Naive B cell (primary cell): ENCODE measurements around the gene ARHGEF1. TPM values are rescaled to one million over a fixed set of nuclear protein-coding genes. Genes with fewer than 3 reads are reported as not detected.
"Not testable (repeated sequence)": the region's sequence is repeated elsewhere in the genome, so short reads cannot be mapped to it uniquely, and the experiment has no call there.

Source experiments
- ATAC-seq, 2 donors: fragments of 150-1000 bp; cut with Tn5 transposase; 2 replicates each; pipeline ENCODE4 v1.10.0; 2021; ENCODE audit warnings: low read depth in 2 of 2, mild to moderate bottlenecking in 2 of 2, moderate library complexity in 2 of 2
- DNase-seq: peaks from one replicate; pipeline ENCODE4 v3.0.0; 2022
- H3K27ac Mint-ChIP-seq, 6 donors: one replicate each; pipeline ENCODE4 v1.8.0; 2020 to 2022; ENCODE audit warnings: mild to moderate bottlenecking in 6 of 6, mixed read lengths in 6 of 6, moderate library complexity in 5 of 6, inconsistent platforms in 2 of 6
- H3K27me3 Mint-ChIP-seq, 3 donors: one replicate each; pipeline ENCODE4 v1.8.0; 2021 to 2022; ENCODE audit warnings: mixed read lengths in 3 of 3, mild to moderate bottlenecking in 1 of 3
- H3K36me3 Mint-ChIP-seq, 2 donors: one replicate each; pipeline ENCODE4 v1.8.0; 2020 to 2022; ENCODE audit warnings: mixed read lengths in 2 of 2, inconsistent platforms in 1 of 2, mild to moderate bottlenecking in 1 of 2
- H3K4me1 Mint-ChIP-seq, 3 donors: one replicate each; pipeline ENCODE4 v1.8.0; 2020 to 2022; ENCODE audit warnings: mixed read lengths in 3 of 3, inconsistent platforms in 1 of 3, mild to moderate bottlenecking in 1 of 3, moderate library complexity in 1 of 3
- H3K4me3 Mint-ChIP-seq, 8 donors: one replicate each; pipeline ENCODE4 v1.8.0; 2020 to 2022; ENCODE audit warnings: mild to moderate bottlenecking in 8 of 8, mixed read lengths in 8 of 8, moderate library complexity in 8 of 8, inconsistent platforms in 2 of 8
- H3K9me3 Mint-ChIP-seq, 7 donors: one replicate each; pipeline ENCODE4 v1.8.0; 2020 to 2022; ENCODE audit warnings: mixed read lengths in 7 of 7, mild to moderate bottlenecking in 5 of 7, inconsistent platforms in 2 of 7, moderate library complexity in 1 of 7
- polyA plus RNA-seq, 6 donors: library from polyadenylated mRNA; unstranded; fragments of 300-500 nt; fragmentation: Illumina TruSeq; gene quantifications; one replicate each; pipeline ENCODE4 v1.2.3, GENCODE V29; 2021; ENCODE audit warnings: low read depth in 6 of 6

The ARHGEF1 gene
- polyA plus RNA-seq, 6 donors from 2014 or later, result 110 to 220 (median 122) TPM

DNA sequence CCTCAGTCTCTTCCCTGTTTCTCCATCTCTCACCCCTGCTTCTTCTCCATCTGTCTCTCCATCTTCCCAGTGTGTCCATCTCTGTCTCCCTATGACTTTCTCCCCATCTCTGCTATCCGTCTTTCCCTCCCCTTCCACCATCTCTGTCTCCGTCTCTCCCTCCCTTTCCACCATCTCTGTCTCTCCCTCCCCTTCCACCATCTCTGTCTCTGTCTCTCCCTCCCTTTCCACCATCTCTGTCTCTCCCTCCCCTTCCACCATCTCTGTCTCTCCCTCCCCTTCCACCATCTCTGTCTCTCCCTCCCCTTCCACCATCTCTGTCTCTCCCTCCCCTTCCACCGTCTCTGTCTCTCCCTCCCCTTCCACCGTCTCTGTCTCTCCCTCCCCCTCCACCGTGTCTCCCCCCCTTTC, 31.4 kb downstream of the ARHGEF1 start:
- DNase-seq, ATAC-seq, H3K36me3 Mint-ChIP-seq, H3K9me3 Mint-ChIP-seq, H3K27ac Mint-ChIP-seq: not testable (repeated sequence)
- peaks cover 38 to 41% (median 41%) of the 10 kb centered on the region in 3 donors for H3K4me1 Mint-ChIP-seq
- peaks cover 0 to 11% (median 4%) of the 10 kb centered on the region in 3 donors for H3K27me3 Mint-ChIP-seq
- H3K4me3 Mint-ChIP-seq, result peak overlapping the region in 5 of 8 donors; percentile 23 to 82 (median 43)

DNA sequence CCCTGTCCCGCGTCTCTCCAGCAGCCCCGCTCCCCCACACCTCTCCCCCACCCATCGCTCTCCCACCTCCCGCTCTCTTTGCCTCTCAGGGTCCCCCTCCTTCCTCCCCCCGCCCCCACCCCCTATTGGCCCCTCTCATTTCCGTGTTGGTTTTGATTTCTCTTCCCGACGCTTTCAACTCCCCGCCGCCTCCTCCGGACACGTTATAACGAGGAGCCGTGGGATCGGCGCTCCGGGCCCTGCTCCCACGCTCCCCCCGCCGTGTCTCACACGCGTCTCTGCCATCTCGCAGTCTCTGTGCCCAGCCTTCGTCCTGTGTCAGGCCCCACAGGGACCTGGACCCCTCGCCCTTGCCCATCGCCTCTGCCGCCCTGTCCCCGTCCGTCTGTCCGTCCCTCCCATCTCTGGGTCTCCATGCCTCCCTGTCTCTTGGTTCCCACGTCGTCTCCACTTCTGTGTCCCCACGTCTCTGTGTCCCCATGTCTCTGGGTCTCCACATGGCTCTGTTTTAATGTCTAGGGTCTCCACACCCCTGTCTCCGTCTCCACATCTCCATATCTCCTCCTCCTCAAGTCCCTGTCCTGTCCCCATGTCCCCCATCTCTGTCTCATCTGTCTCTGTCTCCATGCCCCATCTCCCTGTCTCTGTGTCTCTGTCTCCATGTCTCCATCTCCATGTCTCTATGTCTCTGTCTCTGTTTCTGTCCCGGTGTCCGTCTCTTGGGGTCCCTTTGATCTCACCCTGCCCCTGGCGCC, 32.2 kb downstream of the ARHGEF1 start:
- peaks cover 0 to 11% (median 4%) of the 10 kb centered on the region in 3 donors for H3K27me3 Mint-ChIP-seq
- no peaks in the 10 kb centered on the region for H3K36me3 Mint-ChIP-seq
- no peak overlapping the region for H3K27ac Mint-ChIP-seq
- no peak for DNase-seq
- no peak for ATAC-seq
- H3K4me3 Mint-ChIP-seq, result no peak overlapping the region
- H3K4me1 Mint-ChIP-seq, result peaks cover 35 to 40% (median 37%) of the 10 kb centered on the region in 3 donors
- no peaks in the 10 kb centered on the region for H3K9me3 Mint-ChIP-seq

DNA sequence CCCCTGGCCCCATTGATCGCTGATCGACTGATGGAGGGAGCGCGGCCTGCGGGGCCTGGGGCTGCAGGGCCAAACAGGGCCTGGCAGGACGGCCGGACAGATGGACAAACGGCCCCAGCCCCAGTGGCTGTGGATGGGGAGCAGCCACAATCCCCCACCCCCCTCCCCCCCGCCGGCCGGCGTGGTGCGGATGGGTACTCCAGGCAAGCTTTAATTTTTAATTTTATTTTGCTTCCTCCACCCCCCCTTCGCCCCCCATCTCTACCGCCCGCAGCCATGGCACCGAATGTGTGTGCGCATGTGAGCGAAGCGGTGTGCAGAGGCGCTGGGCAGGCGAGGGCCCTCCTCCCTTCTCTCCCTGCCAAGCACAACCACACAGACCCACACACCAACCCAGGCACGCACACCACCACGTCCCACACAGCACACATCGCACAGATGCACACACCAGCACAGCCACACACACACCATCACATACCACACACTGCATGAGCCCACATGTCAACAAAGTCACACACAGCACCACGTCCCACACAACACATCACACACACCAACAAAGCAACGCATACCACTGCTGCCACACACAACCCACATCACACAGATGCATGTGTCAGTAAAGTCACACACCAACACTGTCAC, 32.9 kb downstream of the ARHGEF1 start:
- Mint-ChIP-seq H3K27ac (no peak overlapping the region), H3K4me3 (no peak overlapping the region), H3K4me1 (peaks cover 30 to 35% (median 32%) of the 10 kb centered on the region in 3 donors), H3K27me3 (peaks cover 1 to 11% (median 4%) of the 10 kb centered on the region in 3 donors), H3K36me3 (no peaks in the 10 kb centered on the region), H3K9me3 (no peaks in the 10 kb centered on the region)
- no peak for DNase-seq
- no peak for ATAC-seq

DNA sequence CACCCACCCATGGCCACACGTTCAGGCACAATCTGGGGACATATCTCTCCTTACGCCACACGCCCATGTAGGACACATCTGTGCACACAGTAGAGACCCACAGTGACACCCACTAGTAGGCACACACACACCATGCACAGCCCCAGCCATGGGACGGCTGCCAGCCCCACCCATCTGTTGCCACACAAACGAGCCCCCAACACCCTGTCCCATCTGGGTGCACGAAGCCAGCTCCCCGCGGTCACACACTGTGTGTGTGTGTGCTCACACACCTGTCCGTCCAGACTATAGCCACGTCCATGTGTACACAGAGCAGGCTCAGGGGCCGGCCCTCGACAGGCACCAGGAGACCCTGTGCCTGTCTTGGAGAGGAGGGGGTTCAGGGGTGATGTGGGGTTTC, 34.7 kb downstream of the ARHGEF1 start:
- Mint-ChIP-seq H3K4me3 (no peak overlapping the region), H3K27me3 (peaks cover 8 to 18% (median 13%) of the 10 kb centered on the region in 3 donors), H3K27ac (no peak overlapping the region), H3K9me3 (no peaks in the 10 kb centered on the region), H3K36me3 (no peaks in the 10 kb centered on the region), H3K4me1 (peaks cover 26 to 33% (median 30%) of the 10 kb centered on the region in 3 donors)
- DNase-seq, result no peak
- no peak for ATAC-seq

DNA sequence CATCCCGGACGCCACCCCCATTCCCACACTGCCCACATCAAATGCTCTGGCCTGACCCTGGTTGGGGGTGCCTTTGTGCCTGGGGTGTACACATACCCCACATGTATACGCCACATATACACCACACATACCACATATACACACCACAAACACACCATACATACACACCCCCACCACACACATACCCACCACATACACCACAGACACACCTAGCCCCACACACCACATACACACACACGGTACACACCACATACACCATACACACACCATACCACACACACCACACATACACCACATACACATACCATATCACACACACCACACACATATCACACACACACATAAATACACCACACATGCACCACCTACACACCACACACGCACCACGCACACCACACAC, 35.1 kb downstream of the ARHGEF1 start:
- Mint-ChIP-seq H3K4me3 (no peak overlapping the region), H3K9me3 (no peaks in the 10 kb centered on the region), H3K36me3 (peaks cover 0 to 2% of the 10 kb centered on the region in 2 donors), H3K27ac (no peak overlapping the region), H3K4me1 (peaks cover 29 to 33% (median 33%) of the 10 kb centered on the region in 3 donors), H3K27me3 (peaks cover 10 to 21% (median 15%) of the 10 kb centered on the region in 3 donors)
- no peak for ATAC-seq
- DNase-seq, result no peak

DNA sequence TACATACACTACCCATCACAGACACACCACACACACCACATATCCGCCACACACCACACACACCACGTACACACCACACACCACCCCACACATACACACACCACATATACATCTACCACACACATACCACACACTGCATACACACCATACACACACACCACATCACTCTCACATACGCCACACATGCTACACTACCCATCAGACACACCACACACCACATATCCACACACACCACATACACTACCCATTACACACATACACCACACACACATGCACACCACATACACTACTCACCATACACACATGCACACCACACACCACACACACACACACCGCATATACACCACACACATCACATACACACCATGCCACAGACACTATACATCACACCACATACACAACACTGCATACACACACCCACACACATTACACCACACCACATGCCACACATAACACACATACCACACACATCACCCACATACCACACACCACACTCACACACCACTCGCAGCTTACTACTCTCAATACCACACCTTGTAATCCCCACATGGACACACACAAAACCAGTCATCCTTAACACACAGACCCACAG, 35.8 kb downstream of the ARHGEF1 start:
- H3K27me3 Mint-ChIP-seq, result peaks cover 14 to 28% (median 20%) of the 10 kb centered on the region in 3 donors
- peaks cover 29 to 32% (median 31%) of the 10 kb centered on the region in 3 donors for H3K4me1 Mint-ChIP-seq
- H3K4me3 Mint-ChIP-seq, result no peak overlapping the region
- H3K27ac Mint-ChIP-seq, result no peak overlapping the region
- H3K36me3 Mint-ChIP-seq, result peaks cover 0 to 8% of the 10 kb centered on the region in 2 donors
- ATAC-seq, result no peak
- DNase-seq, result no peak
- H3K9me3 Mint-ChIP-seq, result no peaks in the 10 kb centered on the region

DNA sequence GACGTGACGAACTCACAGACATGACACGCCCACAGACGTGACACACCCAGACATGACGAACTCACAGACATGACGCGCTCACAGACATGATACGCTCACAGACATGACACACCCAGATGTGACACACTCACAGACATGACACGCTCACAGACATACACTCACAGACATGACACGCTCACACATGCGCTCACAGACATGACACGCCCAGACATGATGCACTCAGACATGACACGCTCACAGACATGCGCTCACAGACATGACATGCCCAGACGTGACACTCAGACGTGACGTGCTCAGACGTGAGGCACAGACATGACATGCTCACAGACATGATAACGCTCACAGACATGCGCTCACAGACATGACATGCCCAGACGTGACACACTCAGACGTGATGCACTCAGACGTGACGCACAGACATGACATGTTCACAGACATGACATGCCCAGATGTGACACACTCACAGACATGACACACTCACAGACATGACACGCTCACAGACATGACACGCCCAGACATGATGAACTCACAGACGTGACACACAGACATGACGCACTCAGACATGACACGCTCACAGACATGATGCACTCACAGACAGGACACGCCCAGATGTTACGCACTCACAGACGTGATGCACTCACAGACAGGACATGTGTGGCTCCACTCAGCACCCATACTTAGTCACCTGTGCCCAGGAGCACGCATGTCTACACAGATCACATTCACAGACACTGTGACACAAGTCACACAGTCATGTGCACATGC, 37.1 kb downstream of the ARHGEF1 start:
- Mint-ChIP-seq H3K4me3 (no peak overlapping the region), H3K9me3 (no peaks in the 10 kb centered on the region), H3K27ac (no peak overlapping the region), H3K36me3 (peaks cover 0 to 8% of the 10 kb centered on the region in 2 donors), H3K27me3 (peaks cover 11 to 28% (median 20%) of the 10 kb centered on the region in 3 donors), H3K4me1 (peaks cover 22 to 24% (median 24%) of the 10 kb centered on the region in 3 donors)
- ATAC-seq (no peak), DNase-seq (no peak)

DNA sequence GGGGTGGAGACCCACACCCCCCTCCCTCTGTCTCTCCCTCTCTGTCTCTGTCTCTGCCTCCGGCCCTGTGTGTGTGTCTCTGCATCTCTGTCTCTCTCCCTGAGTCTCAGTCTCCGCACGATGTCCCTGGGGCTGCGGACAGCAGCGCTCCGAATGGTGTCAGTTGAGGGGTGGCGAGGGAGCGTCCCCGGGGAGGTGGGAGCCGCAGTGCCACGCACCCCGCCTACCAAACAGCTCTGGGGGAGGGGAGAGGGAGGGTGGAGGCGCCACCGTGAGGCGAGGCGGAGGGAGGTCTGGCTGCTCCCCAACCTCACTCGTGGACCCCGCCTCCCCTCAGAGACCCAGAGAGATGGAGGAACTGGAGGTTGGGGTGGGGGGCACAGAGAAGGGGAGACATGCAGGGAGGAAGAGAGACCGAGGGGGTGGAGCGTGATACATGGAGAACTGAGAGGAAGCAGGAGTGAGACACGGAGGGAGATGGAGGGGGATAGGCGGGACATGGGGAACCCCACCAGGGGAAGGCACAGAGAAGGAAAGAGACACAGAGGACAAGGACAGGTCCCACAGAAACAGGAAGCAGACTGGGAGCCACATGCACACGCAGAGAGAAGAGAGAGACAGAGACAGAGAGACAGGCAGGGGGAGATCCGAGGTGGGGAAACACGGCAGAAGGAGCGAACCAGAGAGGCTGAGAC, 38.0 kb downstream of the ARHGEF1 start:
- DNase-seq (no peak), ATAC-seq (peak; percentile 51 to 57)
- H3K4me3 Mint-ChIP-seq, result peak overlapping the region in 7 of 8 donors; percentile 40 to 89 (median 72)

DNA sequence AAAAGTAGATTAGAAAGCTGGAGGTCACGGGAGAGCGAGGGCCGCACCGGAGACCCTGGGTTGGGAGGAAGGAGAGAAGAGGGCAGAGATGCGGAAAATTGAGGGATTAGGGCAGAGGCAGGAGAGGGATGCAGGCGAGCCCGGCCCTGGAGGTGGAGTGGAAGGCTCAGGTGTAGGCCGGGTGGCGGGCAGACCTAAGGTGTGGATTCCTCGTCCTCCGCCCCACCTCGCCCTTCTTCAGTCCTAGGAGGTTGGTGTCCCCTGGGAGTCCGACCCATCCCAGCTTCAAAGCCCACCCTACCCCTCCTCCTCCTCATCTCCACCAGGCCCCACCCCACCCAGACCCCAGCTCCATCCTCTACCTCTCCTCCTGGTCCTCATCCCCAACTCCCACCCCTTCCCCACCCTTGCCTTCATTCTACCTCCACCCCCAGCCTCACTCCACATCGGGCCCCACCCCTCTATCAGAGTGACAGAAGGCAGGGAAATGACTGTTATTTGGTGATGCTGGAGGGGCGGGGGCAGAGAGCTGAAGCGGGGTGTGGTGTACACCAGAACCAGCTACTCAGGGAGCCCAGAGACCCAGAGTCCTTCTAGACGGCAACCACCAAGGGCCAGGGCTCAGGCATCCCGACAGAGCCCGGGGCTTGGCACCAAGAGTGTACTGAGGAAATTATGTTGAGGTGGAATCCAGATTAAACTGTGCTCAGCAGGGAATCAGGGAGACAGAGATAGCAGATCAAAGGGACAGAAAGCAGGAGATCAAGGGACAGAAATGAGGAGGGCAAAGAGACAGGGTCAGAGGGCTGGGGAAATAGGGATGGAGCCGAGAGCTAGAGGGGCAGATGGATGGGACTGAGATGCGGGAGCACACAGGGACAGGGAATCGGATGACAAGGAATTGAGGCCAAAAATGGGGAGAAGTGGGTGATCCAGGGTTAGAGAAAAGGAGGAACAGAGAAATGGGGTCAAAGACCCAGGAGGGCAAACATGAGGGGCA, 38.9 kb downstream of the ARHGEF1 start:
- ATAC-seq (peak; percentile 48 to 49), DNase-seq (no peak)
- Mint-ChIP-seq H3K4me3 (peak overlapping the region; percentile 44 to 89 (median 68)), H3K27me3 (peaks cover 11 to 28% (median 20%) of the 10 kb centered on the region in 3 donors), H3K27ac (peak overlapping the region; percentile 64 to 94 (median 78)), H3K4me1 (peaks cover 22 to 24% (median 24%) of the 10 kb centered on the region in 3 donors), H3K36me3 (peaks cover 0 to 8% of the 10 kb centered on the region in 2 donors), H3K9me3 (no peaks in the 10 kb centered on the region)

More for the DNA sequence above, 38.0 kb downstream of the ARHGEF1 start:
- Mint-ChIP-seq H3K27ac (peak overlapping the region in 4 of 6 donors; percentile 38 to 90 (median 60)), H3K4me1 (peaks cover 22 to 24% (median 24%) of the 10 kb centered on the region in 3 donors), H3K9me3 (no peaks in the 10 kb centered on the region), H3K36me3 (peaks cover 0 to 8% of the 10 kb centered on the region in 2 donors), H3K27me3 (peaks cover 11 to 28% (median 20%) of the 10 kb centered on the region in 3 donors)

DNA sequence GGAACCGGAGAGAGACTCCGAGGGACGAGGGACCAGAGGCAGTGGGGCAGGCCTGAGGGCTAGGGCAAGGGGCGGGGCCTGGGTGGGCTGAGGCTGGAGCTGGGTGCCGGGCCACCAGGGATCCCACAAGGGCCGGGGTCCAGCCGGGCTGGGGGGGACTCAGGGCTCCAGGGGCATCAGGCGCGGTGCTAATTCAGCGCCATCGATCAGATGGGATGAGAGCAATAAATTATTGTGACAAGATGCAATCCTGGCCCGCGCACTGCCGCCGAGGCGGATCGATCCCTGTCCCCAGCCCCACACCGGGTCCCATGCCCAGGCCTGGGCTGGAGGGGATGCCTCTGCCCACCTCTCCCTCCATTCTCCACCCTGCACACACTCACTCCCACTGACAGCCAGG, 39.6 kb downstream of the ARHGEF1 start:
- Mint-ChIP-seq H3K4me3 (peak overlapping the region in 6 of 8 donors; percentile 2 to 78 (median 36)), H3K27me3 (peaks cover 11 to 28% (median 20%) of the 10 kb centered on the region in 3 donors), H3K9me3 (no peaks in the 10 kb centered on the region), H3K27ac (peak overlapping the region in 4 of 6 donors; percentile 64 to 94 (median 74)), H3K36me3 (peaks cover 0 to 8% of the 10 kb centered on the region in 2 donors), H3K4me1 (peaks cover 22 to 24% (median 24%) of the 10 kb centered on the region in 3 donors)
- ATAC-seq (no peak), DNase-seq (no peak)

DNA sequence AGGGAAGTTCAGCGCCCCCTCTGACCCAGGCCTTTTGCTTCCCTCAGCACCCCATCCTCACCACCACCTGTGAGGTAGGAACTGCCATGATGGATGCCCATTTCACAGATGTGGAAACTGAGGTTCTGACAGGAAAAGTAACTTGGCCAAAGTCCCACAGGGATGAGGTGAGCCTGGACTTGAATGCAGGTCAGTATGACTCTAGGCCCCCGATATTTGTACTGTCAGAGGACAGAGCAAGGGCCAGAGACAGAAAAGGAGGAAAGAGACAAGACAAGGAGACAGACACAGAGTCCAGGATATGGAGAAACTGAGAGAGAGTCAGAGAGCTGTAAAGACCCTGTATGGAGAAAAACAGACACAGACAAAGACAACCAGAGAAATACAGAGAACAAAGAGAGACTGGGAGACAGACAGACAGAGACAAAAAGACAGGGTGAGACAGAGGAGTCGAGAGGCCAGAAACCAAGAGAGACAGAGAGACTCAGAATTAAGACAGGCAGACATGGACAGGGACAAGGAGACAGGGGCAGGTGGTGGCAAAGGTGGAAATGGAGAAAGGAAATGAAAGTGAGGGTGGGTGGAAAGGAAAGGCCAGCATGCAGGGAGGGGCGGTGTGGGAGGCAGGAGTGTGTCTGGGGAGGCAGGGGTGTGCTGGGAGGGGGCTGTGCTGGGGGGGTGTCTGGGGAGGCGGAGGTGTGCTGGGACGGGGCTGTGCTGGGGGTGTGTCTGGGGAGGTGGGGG, 40.2 kb downstream of the ARHGEF1 start:
- no peaks in the 10 kb centered on the region for H3K9me3 Mint-ChIP-seq
- H3K4me1 Mint-ChIP-seq, result peaks cover 22 to 27% (median 24%) of the 10 kb centered on the region in 3 donors
- H3K27ac Mint-ChIP-seq, result peak overlapping the region in 4 of 6 donors; percentile 3 to 93 (median 13)
- ATAC-seq (peak in 1 of 2 donors; percentile 10), DNase-seq (no peak)
- peaks cover 0 to 8% of the 10 kb centered on the region in 2 donors for H3K36me3 Mint-ChIP-seq
- peak overlapping the region; percentile 16 to 70 (median 56) for H3K4me3 Mint-ChIP-seq
- H3K27me3 Mint-ChIP-seq, result peaks cover 11 to 28% (median 20%) of the 10 kb centered on the region in 3 donors
